Measurements from ENCODE around the gene CD19.

CD19 gene

GRCh38 chr16:28987170-28987853 is 55.5 kb downstream of the CD19 start:
- no peaks in the 10 kb centered on the region for H3K27me3 ChIP-seq
- peak overlapping the region; percentile 45 to 77 (median 61); a peak in 19 of 22 replicates for H3K4me2 ChIP-seq
- H3K9me3 ChIP-seq (replicated peaks in 1 of 11) = peaks cover 11 to 17% (median 14%) of the 10 kb centered on the region in 11 experiments
- peaks cover 2 to 38% (median 19%) of the 10 kb centered on the region in 11 experiments; a peak in 16 of 22 replicates for H4K20me1 ChIP-seq
- TF ChIP-seq Cebpa-rat (IDR thresholded peaks at IDR 0.05) = no peak
- peaks cover 41 to 69% (median 60%) of the 10 kb centered on the region in 10 experiments for H3K4me1 ChIP-seq
- H3K27ac ChIP-seq = peak overlapping the region in 10 of 11 experiments; percentile 15 to 76 (median 55); a peak in 14 of 22 replicates
- peaks cover 20 to 72% (median 31%) of the 10 kb centered on the region in 11 experiments for H3K36me3 ChIP-seq
- H3K4me3 ChIP-seq = no peak overlapping the region
- H3K9ac ChIP-seq = peak overlapping the region in 1 of 11 experiments; percentile 23; a peak in 2 of 22 replicates
